ENCODE results near the gene OSBPL2.

Gene OSBPL2

GRCh38 chr20:62317167-62317655, 78.9 kb downstream of the OSBPL2 start:
- Mint-ChIP-seq H3K36me3 (ENCODE audit: low read depth) (peaks cover 10% of the 10 kb centered on the region), H3K4me3 (no peak overlapping the region), H3K27me3 (ENCODE audit: low read depth) (no peaks in the 10 kb centered on the region), H3K4me1 (no peaks in the 10 kb centered on the region), H3K9me3 (no peaks in the 10 kb centered on the region), H3K27ac (no peak overlapping the region)
- no peak for TF ChIP-seq CTCF (IDR thresholded peaks at IDR 0.05; ENCODE audit: unreplicated experiment in 3 of 3)

GRCh38 chr20:62318400-62319345, 80.4 kb downstream of the OSBPL2 start:
- H3K27me3 Mint-ChIP-seq (ENCODE audit: low read depth), result no peaks in the 10 kb centered on the region
- peaks cover 10% of the 10 kb centered on the region for H3K36me3 Mint-ChIP-seq (ENCODE audit: low read depth)
- no peak for TF ChIP-seq CTCF (IDR thresholded peaks at IDR 0.05; ENCODE audit: unreplicated experiment in 3 of 3)
- no peaks in the 10 kb centered on the region for H3K9me3 Mint-ChIP-seq
- no peak overlapping the region for H3K4me3 Mint-ChIP-seq
- H3K27ac Mint-ChIP-seq, result no peak overlapping the region
- no peaks in the 10 kb centered on the region for H3K4me1 Mint-ChIP-seq

- Mint-ChIP-seq H3K9me3 (no peaks in the 10 kb centered on the region), H3K4me1 (no peaks in the 10 kb centered on the region), H3K36me3 (ENCODE audit: low read depth) (peaks cover 10% of the 10 kb centered on the region), H3K4me3 (no peak overlapping the region), H3K27ac (no peak overlapping the region), H3K27me3 (ENCODE audit: low read depth) (no peaks in the 10 kb centered on the region)
- TF ChIP-seq CTCF (IDR thresholded peaks at IDR 0.05; ENCODE audit: unreplicated experiment in 3 of 3), result no peak
Measured at GRCh38 chr20:62319346-62319909, 81.1 kb downstream of the OSBPL2 start.

- no peak overlapping the region for H3K4me3 Mint-ChIP-seq
- TF ChIP-seq CTCF (IDR thresholded peaks at IDR 0.05; ENCODE audit: unreplicated experiment in 3 of 3), result no peak
- H3K4me1 Mint-ChIP-seq, result no peaks in the 10 kb centered on the region
- peaks cover 23% of the 10 kb centered on the region for H3K36me3 Mint-ChIP-seq (ENCODE audit: low read depth)
- H3K27ac Mint-ChIP-seq, result no peak overlapping the region
- H3K27me3 Mint-ChIP-seq (ENCODE audit: low read depth), result no peaks in the 10 kb centered on the region
- no peaks in the 10 kb centered on the region for H3K9me3 Mint-ChIP-seq
Measured at GRCh38 chr20:62320581-62321354, 82.4 kb downstream of the OSBPL2 start.

GRCh38 chr20:62321521-62321948, 83.2 kb downstream of the OSBPL2 start:
- no peak overlapping the region for H3K4me3 Mint-ChIP-seq
- H3K27ac Mint-ChIP-seq, result no peak overlapping the region

More at GRCh38 chr20:62321521-62321948, 83.2 kb downstream of the OSBPL2 start:
- Mint-ChIP-seq H3K4me1 (no peaks in the 10 kb centered on the region), H3K27me3 (ENCODE audit: low read depth) (no peaks in the 10 kb centered on the region), H3K9me3 (no peaks in the 10 kb centered on the region), H3K36me3 (ENCODE audit: low read depth) (peaks cover 26% of the 10 kb centered on the region)
- no peak for TF ChIP-seq CTCF (IDR thresholded peaks at IDR 0.05; ENCODE audit: unreplicated experiment in 3 of 3)

All from nephron (organoid).